GM19452 (cell line): ENCODE data around the gene SPATA12.
"Not testable (repeated sequence)": the region's sequence is repeated elsewhere in the genome, so short reads cannot be mapped to it uniquely, and the experiment has no call there.

ENCODE experiments used
- ATAC-seq: cut with Tn5 transposase; IDR thresholded peaks from one replicate; pipeline ENCODE4 v1.9.1; 2021; ENCODE audit not compliant: unreplicated experiment

SPATA12 gene

DNA sequence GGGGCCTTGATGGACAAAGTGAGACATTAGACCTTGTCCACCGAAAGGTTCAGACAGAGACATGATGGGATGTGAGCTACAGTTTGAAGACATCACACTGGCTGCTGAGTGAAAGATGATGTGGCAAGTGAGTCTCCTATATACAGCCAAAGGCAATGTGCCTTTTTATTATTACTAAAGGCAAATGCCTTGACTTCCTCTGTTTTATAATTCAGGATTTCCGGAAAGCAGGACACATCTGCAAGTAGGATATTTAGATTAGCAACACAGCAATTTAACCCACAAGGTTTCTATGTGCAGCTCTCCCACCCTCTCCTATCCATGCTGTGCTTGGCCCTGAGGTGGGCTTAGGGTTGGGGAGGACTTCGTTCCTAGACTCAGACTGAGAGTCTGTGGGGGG lies 20.7 kb downstream of the SPATA12 start:
- no peak for ATAC-seq

DNA sequence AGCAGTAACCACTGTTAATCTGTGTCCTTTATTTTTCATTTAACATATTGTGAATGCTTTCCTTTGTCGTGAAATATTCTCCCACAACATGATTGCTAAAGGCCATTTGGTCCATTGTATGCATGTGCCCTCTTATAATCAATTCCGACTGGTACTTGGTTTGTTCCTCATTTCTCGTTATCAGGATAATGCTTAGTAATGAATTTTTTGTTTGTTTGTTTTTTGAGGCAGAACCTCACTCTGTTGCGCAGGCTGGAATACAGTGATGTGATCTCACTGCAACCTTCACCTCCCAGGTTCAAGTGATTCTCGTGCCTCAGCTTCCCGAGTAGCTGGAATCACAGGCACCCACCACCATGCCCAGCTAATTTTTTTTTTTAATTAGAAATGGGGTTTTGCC lies 22.0 kb downstream of the SPATA12 start:
- no peak for ATAC-seq

GRCh38 chr3:57083266-57083995 lies 23.0 kb downstream of the SPATA12 start:
- not testable (repeated sequence) for ATAC-seq

- no peak for ATAC-seq
Measured at GRCh38 chr3:57085211-57085610, 24.7 kb downstream of the SPATA12 start.

DNA sequence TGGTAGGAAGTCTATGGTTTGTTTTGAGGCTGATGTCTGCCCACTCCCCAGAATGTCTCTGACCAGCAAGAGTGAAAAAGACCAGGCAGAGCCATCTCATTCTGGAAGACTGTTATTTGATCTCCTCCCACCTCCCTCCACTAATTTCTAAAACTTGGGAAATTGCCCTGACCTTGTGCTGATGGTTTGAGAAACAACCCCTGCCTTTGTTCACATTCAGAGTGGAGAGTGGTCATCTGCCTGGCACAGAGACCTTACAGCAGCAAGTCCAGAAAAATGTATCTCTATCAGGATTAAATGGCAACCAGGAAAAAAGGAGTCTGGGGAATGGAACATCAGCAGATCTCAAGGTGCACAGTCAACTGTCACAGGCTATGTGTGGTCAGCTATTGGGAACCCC lies 25.7 kb downstream of the SPATA12 start:
- no peak for ATAC-seq

GRCh38 chr3:57087361-57088092 lies 27.1 kb downstream of the SPATA12 start:
- ATAC-seq, result no peak

GRCh38 chr3:57088503-57088902 lies 28.0 kb downstream of the SPATA12 start:
- ATAC-seq, result no peak

DNA sequence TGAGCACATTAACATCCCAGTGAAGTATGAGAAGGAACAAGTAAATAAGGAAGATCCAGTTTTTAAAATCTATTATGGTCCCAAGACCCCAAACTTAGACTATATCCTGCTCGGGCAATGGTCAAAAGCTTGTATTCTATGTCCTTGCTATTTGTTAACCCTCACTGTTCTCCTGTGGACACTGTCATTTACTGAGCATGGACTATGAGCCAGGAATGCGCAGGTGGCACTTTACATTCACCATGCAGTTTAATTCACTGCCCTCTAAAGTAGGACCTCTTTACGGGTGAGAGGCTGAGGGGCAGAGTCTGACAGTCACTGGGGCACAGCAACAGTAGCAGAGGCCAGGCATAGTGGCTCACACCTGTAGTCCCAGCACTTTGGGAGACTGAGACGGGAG lies 28.6 kb downstream of the SPATA12 start:
- ATAC-seq, result no peak

DNA sequence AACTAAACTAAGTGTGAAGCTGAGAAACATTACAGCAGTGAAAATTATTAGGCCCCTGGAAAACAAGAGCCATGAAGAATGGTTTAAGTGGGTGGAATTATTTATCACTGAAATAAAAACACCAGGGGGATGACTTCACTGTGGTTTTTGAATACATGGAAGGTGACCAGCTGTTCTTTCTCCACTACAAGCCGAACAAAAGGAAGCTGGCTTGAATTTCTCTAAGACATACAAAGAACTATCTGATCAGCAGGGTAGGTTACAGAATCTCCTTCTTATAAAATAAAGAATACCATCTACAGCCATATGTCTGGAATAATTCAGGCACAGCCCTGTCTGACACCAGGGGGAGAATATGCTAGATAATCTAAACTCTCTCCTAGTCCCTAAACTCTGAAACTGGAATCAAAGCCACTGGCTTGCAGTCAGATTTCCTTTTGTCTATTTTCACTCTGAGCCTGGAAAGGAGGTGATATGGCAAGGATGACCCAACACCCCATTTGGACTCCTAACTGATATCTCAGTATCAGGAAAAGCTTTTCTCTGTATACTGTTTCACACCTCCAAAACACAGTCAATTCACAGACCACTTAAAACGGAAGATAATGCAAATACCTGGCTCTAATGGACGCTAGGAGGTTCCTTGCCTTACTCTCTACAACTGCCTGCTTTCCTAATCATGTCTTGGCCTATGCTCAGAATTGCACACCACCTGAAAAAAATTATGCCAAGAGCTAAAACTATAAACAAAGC lies 31.2 kb downstream of the SPATA12 start:
- no peak for ATAC-seq

GRCh38 chr3:57093489-57093888 lies 33.0 kb downstream of the SPATA12 start:
- ATAC-seq, result no peak

- no peak for ATAC-seq
Measured at GRCh38 chr3:57093971-57094535, 33.6 kb downstream of the SPATA12 start.

DNA sequence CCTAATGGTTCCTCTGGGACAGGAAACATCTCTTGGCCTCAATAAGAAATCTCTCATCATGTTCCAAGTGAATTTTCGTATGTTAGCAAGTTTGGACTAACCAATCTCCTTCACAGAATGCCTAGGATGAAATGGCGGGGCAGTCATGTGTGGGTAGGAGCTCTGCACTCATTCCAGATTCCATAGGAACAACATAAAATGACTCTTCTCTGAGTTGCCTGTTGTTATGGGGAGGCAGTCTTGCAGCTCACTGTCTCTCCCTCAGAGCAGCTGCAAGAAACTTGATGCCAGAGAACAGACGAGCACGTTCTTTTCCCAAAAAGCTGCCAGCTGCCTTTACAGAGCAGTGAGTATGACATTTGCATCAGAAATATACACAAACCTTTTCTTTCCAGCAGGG lies 34.1 kb downstream of the SPATA12 start:
- ATAC-seq, result no peak

DNA sequence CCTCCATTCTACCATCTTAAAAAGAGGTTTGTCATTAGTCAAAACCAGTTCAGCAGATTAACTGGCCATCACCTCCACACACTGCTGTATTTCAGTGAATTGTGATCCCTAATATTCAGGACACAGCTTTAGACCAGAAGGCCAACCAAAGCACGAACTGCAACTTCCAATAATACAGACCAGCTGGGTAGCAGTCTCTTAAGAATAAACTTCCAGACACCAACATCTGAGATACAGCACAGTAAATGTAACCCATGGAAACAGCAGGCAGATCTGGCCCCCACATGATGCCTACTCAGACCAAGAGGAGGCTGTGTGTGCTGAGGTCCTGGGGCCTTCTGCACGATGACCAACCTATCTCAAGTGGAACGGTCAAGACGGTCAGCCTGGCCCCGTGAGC lies 34.9 kb downstream of the SPATA12 start:
- ATAC-seq, result no peak

- ATAC-seq, result no peak
Measured at GRCh38 chr3:57097536-57097935, 37.1 kb downstream of the SPATA12 start.

GRCh38 chr3:57098418-57099310 lies 38.2 kb downstream of the SPATA12 start:
- no peak for ATAC-seq

- no peak for ATAC-seq
Measured at GRCh38 chr3:57100046-57100695, 39.7 kb downstream of the SPATA12 start.

DNA sequence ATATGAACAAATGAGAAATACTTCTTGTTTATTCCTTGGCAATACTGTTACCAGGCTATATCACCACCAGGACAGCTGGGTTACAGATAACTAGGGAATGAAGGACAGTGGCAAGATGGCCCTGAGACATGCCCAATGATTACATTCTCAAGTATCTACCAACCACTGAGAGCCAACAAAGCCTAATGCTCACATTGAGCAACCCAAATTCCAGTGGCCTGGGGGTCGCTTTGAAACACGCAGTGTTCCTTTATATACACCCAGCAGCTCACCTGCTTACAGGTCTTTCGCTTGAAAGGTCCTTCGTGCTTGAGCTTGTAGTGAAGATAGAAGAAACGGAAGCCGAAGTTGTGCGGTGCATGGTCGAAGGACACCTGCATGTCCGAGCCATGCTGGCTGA lies 45.1 kb downstream of the SPATA12 start:
- ATAC-seq, result no peak

DNA sequence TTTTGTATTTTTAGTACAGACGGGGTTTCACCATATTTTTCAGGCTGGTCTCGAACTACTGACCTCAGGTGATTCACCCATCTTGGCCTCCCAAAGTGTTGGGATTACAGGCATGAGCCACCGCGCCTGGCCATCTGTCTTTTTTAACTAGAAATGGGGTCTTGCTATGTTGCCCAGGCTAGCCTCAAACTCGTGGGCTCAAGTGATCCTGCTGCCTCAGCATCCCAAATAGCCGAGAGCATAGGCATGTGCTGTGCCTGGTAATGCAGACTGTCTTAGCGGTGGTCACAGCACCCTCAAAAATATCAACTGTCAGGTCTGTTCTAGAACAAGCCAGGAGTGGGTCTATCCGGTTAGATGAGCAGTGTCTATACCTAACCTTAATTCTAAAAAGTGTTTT lies 48.2 kb downstream of the SPATA12 start:
- no peak for ATAC-seq

DNA sequence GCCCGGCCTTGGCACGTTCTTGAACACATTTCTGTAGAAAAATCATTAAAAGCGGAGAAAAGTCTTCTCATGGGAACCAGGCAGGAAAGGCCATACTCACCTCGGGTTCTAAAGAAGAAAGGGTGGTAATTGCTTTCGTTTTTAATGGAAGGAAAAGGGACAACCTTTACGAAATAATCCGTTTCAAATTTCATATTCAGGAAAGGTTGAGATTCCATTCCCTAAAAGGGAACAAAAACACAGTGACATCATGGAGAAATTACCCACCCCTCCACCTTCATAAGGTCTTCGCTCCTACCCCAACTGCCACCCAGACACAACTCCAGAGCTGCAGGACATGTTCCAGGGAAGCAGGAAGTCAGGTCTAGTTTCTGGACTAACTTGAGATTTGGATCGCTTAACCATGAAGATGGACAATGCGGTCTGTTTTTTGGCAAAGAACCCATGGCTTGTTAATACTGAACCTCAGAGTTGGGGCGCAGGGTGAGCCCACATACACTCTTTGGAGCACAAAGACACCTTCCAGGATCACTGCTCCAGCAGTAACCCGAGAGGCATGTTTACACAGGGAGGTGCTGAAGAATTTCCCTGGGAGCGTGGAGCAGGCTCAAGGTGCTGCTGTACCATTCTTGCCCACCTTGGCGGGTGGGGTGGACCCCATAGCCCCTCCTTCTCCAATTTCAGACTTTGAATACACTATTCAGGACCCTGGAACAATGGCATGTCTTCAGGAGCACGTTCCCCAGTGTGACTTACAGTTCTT lies 49.2 kb downstream of the SPATA12 start:
- no peak for ATAC-seq
